HCT116 (cell line): ENCODE results near the gene MAPK1. TPM values are rescaled to one million over a fixed set of nuclear protein-coding genes. Genes with fewer than 3 reads are reported as not detected.

Source experiments
- ATAC-seq: fragments of 200-7000 bp; cut with Tn5 transposase; 2 replicates; pipeline ENCODE4 v1.9.1; 2020; ENCODE audit warnings: mild to moderate bottlenecking, moderate library complexity
- BruUV-seq: library from RNA; stranded (reverse); fragments of 400-500 nt; replicated peaks from 2 replicates; lab custom pipeline; 2021; lab: Mats Ljungman, UMichigan
- CTCF ChIA-PET: fragments of 300-600 bp; sonication (Branson Sonifier 250); formaldehyde crosslinking; loops from one replicate; lab custom pipeline; 2021; ENCODE audit warnings: antibody characterized with exemption; lab: Charles Lee
- POLR2A ChIA-PET: fragments of 300-600, 350-600 bp; sonication (Branson Sonifier 250); formaldehyde crosslinking; loops from one replicate; lab custom pipeline; 2021; ENCODE audit warnings: antibody characterized with exemption; lab: Charles Lee
- RAD21 ChIA-PET, 2 experiments: fragments of 300-600 bp; sonication (Branson Sonifier 250); formaldehyde crosslinking; loops; one replicate each; lab custom pipeline; 2023; ENCODE audit warnings: low total read pairs in 2 of 2; ENCODE audit not compliant: uncharacterized antibody in 2 of 2, unreplicated experiment in 2 of 2, low non-redundant PET in 1 of 2; lab: Charles Lee
- DNase-seq: peaks from one replicate; pipeline ENCODE4 v3.0.0-alpha.2; 2010; ENCODE audit warnings: low read depth, low spot score
- H2AFZ ChIP-seq: fragments of 200-600 bp; shearing (Covaris generic), sonication (generic); 2 replicates; pipeline ENCODE4 v1.6.1; 2017; ENCODE audit warnings: low read depth, mixed run types, mixed read lengths, antibody characterized with exemption, low read length; ENCODE audit not compliant: poor library complexity, severe bottlenecking
- H3K27ac ChIP-seq: 2 replicates; pipeline ENCODE4 v1.5.1; 2012; ENCODE audit warnings: low read depth, low read length
- H3K27me3 ChIP-seq: fragments of 200-600 bp; sonication (generic); 2 replicates; pipeline ENCODE4 v1.6.1; 2016; ENCODE audit warnings: mixed run types, low read length, mixed read lengths; ENCODE audit not compliant: insufficient read depth
- H3K36me3 ChIP-seq, 2 experiments: fragments of 200-500 bp in 1 of 2; fragments of 200-600 bp in 1 of 2; sonication (Bioruptor generic) in 1 of 2; sonication (generic) in 1 of 2; 2 replicates each; pipeline versions ENCODE4 v1.5.1 to v1.6.1; 2014 to 2016; ENCODE audit warnings: low read length in 2 of 2, inconsistent platforms in 1 of 2, mixed read lengths in 1 of 2, mixed run types in 1 of 2; ENCODE audit not compliant: insufficient read depth in 2 of 2, control insufficient read depth in 1 of 2
- H3K4me1 ChIP-seq, 2 experiments: fragments of 200-600 bp in 1 of 2; sonication (generic) in 1 of 2; 2 replicates each; pipeline versions ENCODE4 v1.5.1 to v1.6.1; 2012 to 2017; ENCODE audit warnings: low read length in 2 of 2, inconsistent platforms in 1 of 2, mild to moderate bottlenecking in 1 of 2, mixed read lengths in 1 of 2, mixed run types in 1 of 2, moderate library complexity in 1 of 2; ENCODE audit not compliant: insufficient read depth in 2 of 2, control insufficient read depth in 1 of 2
- H3K4me2 ChIP-seq: fragments of 200-600 bp; sonication (generic); 2 replicates; pipeline ENCODE4 v1.6.1; 2017; ENCODE audit warnings: mixed run types, low read length, mixed read lengths
- H3K4me3 ChIP-seq, 2 experiments: fragments of 200-600 bp in 1 of 2; sonication (generic) in 1 of 2; replicated peaks in 1 of 2; 2 replicates each; pipeline ENCODE4 v1.5.1; 2011 to 2016; ENCODE audit warnings: low read length in 2 of 2, control low read depth in 1 of 2, low read depth in 1 of 2, mild to moderate bottlenecking in 1 of 2, mixed read lengths in 1 of 2, mixed run types in 1 of 2
- H3K79me2 ChIP-seq: fragments of 200-600 bp; sonication (generic); 2 replicates; pipeline ENCODE4 v1.6.1; 2017; ENCODE audit warnings: mild to moderate bottlenecking, mixed run types, low read length, moderate library complexity, mixed read lengths; ENCODE audit not compliant: insufficient read depth
- H3K9ac ChIP-seq: fragments of 200-600 bp; sonication (generic); 2 replicates; pipeline ENCODE4 v1.6.1; 2016; ENCODE audit warnings: low read length, mixed read lengths
- H3K9me2 ChIP-seq: fragments of 200-600 bp; sonication (generic), shearing (Covaris generic); 2 replicates; pipeline ENCODE4 v1.6.1; 2017; ENCODE audit warnings: mixed run types, mild to moderate bottlenecking, moderate library complexity; ENCODE audit not compliant: insufficient read depth
- H3K9me3 ChIP-seq, 2 experiments: fragments of 200-500 bp in 1 of 2; fragments of 200-600 bp in 1 of 2; sonication (Bioruptor generic) in 1 of 2; sonication (generic) in 1 of 2; 2 replicates each; pipeline ENCODE4 v1.6.1; 2014 to 2017; ENCODE audit warnings: low read length in 2 of 2, mixed read lengths in 2 of 2, inconsistent platforms in 1 of 2, low read depth in 1 of 2, mild to moderate bottlenecking in 1 of 2, mixed run types in 1 of 2, moderate library complexity in 1 of 2; ENCODE audit not compliant: control insufficient read depth in 1 of 2, insufficient read depth in 1 of 2
- H4K20me1 ChIP-seq: fragments of 200-600 bp; sonication (generic), shearing (Covaris generic); 2 replicates; pipeline ENCODE4 v1.6.1; 2017; ENCODE audit warnings: mixed run types, mild to moderate bottlenecking, moderate library complexity; ENCODE audit not compliant: insufficient read depth
- ATF3 ChIP-seq: IDR thresholded peaks from 2 replicates; pipeline ENCODE4 v1.6.1; 2012
- CBX3 ChIP-seq: IDR thresholded peaks from 2 replicates; pipeline ENCODE4 v1.6.1; 2012; ENCODE audit warnings: low read depth
- CEBPB ChIP-seq: IDR thresholded peaks from 2 replicates; pipeline ENCODE4 v1.6.1; 2012; ENCODE audit warnings: low read depth
- EGR1 ChIP-seq: IDR thresholded peaks from 2 replicates; pipeline ENCODE4 v1.6.1; 2012; ENCODE audit warnings: low read depth
- ELF1 ChIP-seq: IDR thresholded peaks from 2 replicates; pipeline ENCODE4 v1.6.1; 2012; ENCODE audit warnings: low read depth, borderline replicate concordance
- EZH2 ChIP-seq: fragments of 200-600 bp; sonication (generic); IDR thresholded peaks from 2 replicates; pipeline ENCODE4 v1.6.1; 2017; ENCODE audit warnings: antibody characterized with exemption, mixed run types
- EZH2phosphoT487 ChIP-seq: fragments of 200-600 bp; IDR thresholded peaks from 2 replicates; pipeline ENCODE4 v1.6.1; 2018; ENCODE audit warnings: antibody characterized with exemption, borderline replicate concordance
- FOSL1 ChIP-seq: IDR thresholded peaks from 2 replicates; pipeline ENCODE4 v1.6.1; 2012; ENCODE audit warnings: low read depth
- JUND ChIP-seq: IDR thresholded peaks from 2 replicates; pipeline ENCODE4 v1.6.1; 2012
- POLR2A ChIP-seq: IDR thresholded peaks from 2 replicates; pipeline ENCODE4 v1.7.0; 2011; ENCODE audit warnings: borderline replicate concordance; ENCODE audit not compliant: insufficient read depth, insufficient read length; ENCODE audit errors: extremely low read depth
- POLR2AphosphoS5 ChIP-seq: IDR thresholded peaks from 2 replicates; pipeline ENCODE4 v1.6.1; 2011; ENCODE audit warnings: mild to moderate bottlenecking, low read depth, low read length, moderate library complexity
- RAD21 ChIP-seq: IDR thresholded peaks from 2 replicates; pipeline ENCODE4 v1.6.1; 2012; ENCODE audit warnings: low read depth, mild to moderate bottlenecking
- SIN3A ChIP-seq: IDR thresholded peaks from 2 replicates; pipeline ENCODE4 v1.6.1; 2012; ENCODE audit warnings: low read depth
- TCF7L2 ChIP-seq: IDR thresholded peaks from 2 replicates; pipeline ENCODE4 v1.7.0; 2011; ENCODE audit warnings: borderline replicate concordance, inconsistent platforms; ENCODE audit not compliant: insufficient read depth, insufficient read length; ENCODE audit errors: extremely low read depth
- ZBTB33 ChIP-seq: IDR thresholded peaks from 2 replicates; pipeline ENCODE4 v1.6.1; 2011; ENCODE audit warnings: mild to moderate bottlenecking, low read length, moderate library complexity; ENCODE audit not compliant: insufficient replicate concordance; ENCODE audit errors: extremely low read depth
- ZFX ChIP-seq: fragments of 450-650 bp; IDR thresholded peaks from 2 replicates; pipeline ENCODE4 v1.6.1; 2017
- ZNF274 ChIP-seq: fragments of 200-500 bp; sonication (Bioruptor generic); IDR thresholded peaks from 2 replicates; pipeline ENCODE4 v1.6.1; 2014; ENCODE audit warnings: mild to moderate bottlenecking, low read depth, low read length, inconsistent platforms
- intact Hi-C: fragments of 100-400 bp; cut with micrococcal nuclease; formaldehyde crosslinking; loops from 2 replicates; pipeline ENCODE4 v1.10.0; 2022
- total RNA-seq: library from RNA; stranded (reverse); gene quantifications from one replicate; pipeline ENCODE4 v1.2.1, GENCODE V29; 2021; ENCODE audit not compliant: unreplicated experiment

The MAPK1 gene
- total RNA-seq, 1 experiment from 2014 or later, result 137 TPM

- TF ChIP-seq SIN3A, result no peak
- TF ChIP-seq TCF7L2, result no peak
- no peak for TF ChIP-seq CBX3
- TF ChIP-seq JUND, result no peak
- TF ChIP-seq CEBPB, result no peak
- TF ChIP-seq EZH2, result no peak
These were observed 139.2 kb downstream of the MAPK1 start for GRCh38 chr22:21728270-21728669.

GRCh38 chr22:21727768-21728167, 139.7 kb downstream of the MAPK1 start:
- CTCF ChIA-PET, result interaction anchor here (1.2 kb wide), 1 partner anchor 14 kb away, joined by 3 read pairs; no protein-coding TSS in a partner anchor
- POLR2A ChIA-PET, result no interaction called here
- no peak overlapping the region for H3K9ac ChIP-seq

More at GRCh38 chr22:21728270-21728669, 139.2 kb downstream of the MAPK1 start:
- no peak overlapping the region for H2AFZ ChIP-seq
- no peak overlapping the region for H3K9ac ChIP-seq
- peaks cover 0 to 6% of the 10 kb centered on the region in 2 experiments; a peak in 1 of 4 replicates for H3K4me1 ChIP-seq
- H3K9me3 ChIP-seq, result no peaks in the 10 kb centered on the region
- ChIA-PET CTCF (interaction anchor here (1.2 kb wide), 1 partner anchor 14 kb away, joined by 3 read pairs; no protein-coding TSS in a partner anchor), POLR2A (no interaction called here), RAD21 (no interaction called here)
- no peak for ATAC-seq
- no peak overlapping the region for H3K4me3 ChIP-seq
- H3K27me3 ChIP-seq, result no peaks in the 10 kb centered on the region
- no peaks in the 10 kb centered on the region for H3K79me2 ChIP-seq
- H3K36me3 ChIP-seq, result no peaks in the 10 kb centered on the region
- H3K9me2 ChIP-seq, result no peaks in the 10 kb centered on the region
- no peak overlapping the region for H3K27ac ChIP-seq
- no peaks in the 10 kb centered on the region for H4K20me1 ChIP-seq
- no TSS peak for BruUV-seq
- intact Hi-C loops, result no loop called here
- DNase-seq, result no peak
- H3K4me2 ChIP-seq, result no peak overlapping the region

More at GRCh38 chr22:21727768-21728167, 139.7 kb downstream of the MAPK1 start:
- Histone ChIP-seq H3K27ac (no peak overlapping the region), H3K4me3 (no peak overlapping the region), H3K79me2 (no peaks in the 10 kb centered on the region), H3K4me1 (peaks cover 0 to 6% of the 10 kb centered on the region in 2 experiments; a peak in 1 of 4 replicates), H3K4me2 (no peak overlapping the region), H3K9me3 (no peaks in the 10 kb centered on the region), H3K9me2 (no peaks in the 10 kb centered on the region), H4K20me1 (no peaks in the 10 kb centered on the region), H3K36me3 (no peaks in the 10 kb centered on the region), H2AFZ (no peak overlapping the region), H3K27me3 (no peaks in the 10 kb centered on the region)
- DNase-seq, result no peak
- BruUV-seq, result no TSS peak
- TF ChIP-seq POLR2A, result no peak
- no peak for TF ChIP-seq FOSL1
- TF ChIP-seq ZFX, result no peak
- TF ChIP-seq CEBPB, result no peak
- no peak for TF ChIP-seq RAD21
- TF ChIP-seq ZNF274, result no peak
- no peak for TF ChIP-seq EGR1
- TF ChIP-seq ATF3, result no peak
- no peak for TF ChIP-seq ELF1
- no peak for TF ChIP-seq ZBTB33
- TF ChIP-seq SIN3A, result no peak
- no peak for TF ChIP-seq EZH2phosphoT487
- TF ChIP-seq POLR2AphosphoS5, result no peak
- ATAC-seq, result no peak
- intact Hi-C loops, result no loop called here
- RAD21 ChIA-PET, result no interaction called here
